ENCODE data around the gene RPS13.
"Not testable (repeated sequence)": the region's sequence is repeated elsewhere in the genome, so short reads cannot be mapped to it uniquely, and the experiment has no call there.

RPS13 gene

GRCh38 chr11:17036666-17037658 lies 40.5 kb downstream of the RPS13 start:
- DNase-seq, result no peak

GRCh38 chr11:17034027-17034426 lies 43.4 kb downstream of the RPS13 start:
- not testable (repeated sequence) for DNase-seq

- no peak for DNase-seq
Measured at GRCh38 chr11:17026487-17027082, 50.9 kb downstream of the RPS13 start.

- no peak for DNase-seq
Measured at GRCh38 chr11:17024924-17025323, 52.5 kb downstream of the RPS13 start.
